Gastroesophageal sphincter (tissue), 4 donors: ENCODE measurements around the gene EHMT1. TPM values are rescaled to one million over a fixed set of nuclear protein-coding genes. Genes with fewer than 3 reads are reported as not detected.

Source experiments
- ATAC-seq: fragments of 150-250 bp; one replicate; pipeline ENCODE4 v1.9.1; 2016; ENCODE audit warnings: mild to moderate bottlenecking, moderate library complexity
- H3K27ac ChIP-seq, 4 donors: fragments of 200-600 bp; sonication (generic) in 3 of 4; 1 replicate in 3 of 4; 2 replicates in 1 of 4; pipeline ENCODE4 v1.5.1; 2016 to 2019
- H3K27me3 ChIP-seq: fragments of 200-600 bp; sonication (generic); one replicate; pipeline ENCODE4 v1.5.1; 2019
- H3K36me3 ChIP-seq, 2 donors: fragments of 200-600 bp; sonication (generic); one replicate each; pipeline ENCODE4 v1.5.1; 2019; ENCODE audit warnings: control low read depth in 1 of 2
- H3K4me1 ChIP-seq, 3 donors: fragments of 200-600 bp; sonication (generic); 1 replicate in 2 of 3; 2 replicates in 1 of 3; pipeline ENCODE4 v1.5.1; 2016 to 2019; ENCODE audit warnings: control low read depth in 2 of 3
- H3K4me3 ChIP-seq, 2 donors: fragments of 200-600 bp; sonication (generic); one replicate each; pipeline ENCODE4 v1.5.1; 2019; ENCODE audit warnings: mild to moderate bottlenecking in 1 of 2, moderate library complexity in 1 of 2
- H3K9me3 ChIP-seq, 3 donors: fragments of 200-600 bp; sonication (generic); one replicate each; pipeline ENCODE4 v1.5.1; 2017 to 2019; ENCODE audit warnings: control low read depth in 2 of 3
- EP300 ChIP-seq: sonication (generic); formaldehyde crosslinking; IDR thresholded peaks from one replicate; pipeline ENCODE4 v1.6.1; 2017; ENCODE audit warnings: antibody characterized with exemption, mild to moderate bottlenecking
- POLR2A ChIP-seq, 2 donors: fragments of 450-650 bp; IDR thresholded peaks; one replicate each; pipeline ENCODE4 v1.6.1; 2017; ENCODE audit warnings: antibody characterized with exemption in 2 of 2, mild to moderate bottlenecking in 2 of 2, moderate library complexity in 1 of 2
- POLR2AphosphoS5 ChIP-seq: sonication (generic); formaldehyde crosslinking; IDR thresholded peaks from one replicate; pipeline ENCODE4 v1.6.1; 2017; ENCODE audit warnings: antibody characterized with exemption
- WGBS, 2 donors: methylation state at CpG; one replicate each; pipeline ENCODE4 v1.1.5; 2018; ENCODE audit warnings: low coverage in 1 of 2; 5-methylcytosine and 5-hydroxymethylcytosine counted together
- total RNA-seq, 4 donors: library from RNA; depleted of rRNA; stranded (reverse); fragments of >200 nt; gene quantifications; one replicate each; pipeline ENCODE4 v1.1.0, GENCODE V29; 2016
- TF ChIP-seq, protein P1 (sequence below), 4 experiments: fragments of 200-600 bp in 2 of 4; fragments of 450-650 bp in 2 of 4; sonication (generic) in 1 of 4; IDR thresholded peaks; one replicate each; pipeline ENCODE4 v1.5.1; 2017 to 2019; ENCODE audit warnings: antibody characterized with exemption in 4 of 4, mild to moderate bottlenecking in 2 of 4, moderate library complexity in 2 of 4

The EHMT1 gene
- total RNA-seq, 4 donors from 2014 or later, result 49.2 to 79.7 (median 64.7) TPM

DNA sequence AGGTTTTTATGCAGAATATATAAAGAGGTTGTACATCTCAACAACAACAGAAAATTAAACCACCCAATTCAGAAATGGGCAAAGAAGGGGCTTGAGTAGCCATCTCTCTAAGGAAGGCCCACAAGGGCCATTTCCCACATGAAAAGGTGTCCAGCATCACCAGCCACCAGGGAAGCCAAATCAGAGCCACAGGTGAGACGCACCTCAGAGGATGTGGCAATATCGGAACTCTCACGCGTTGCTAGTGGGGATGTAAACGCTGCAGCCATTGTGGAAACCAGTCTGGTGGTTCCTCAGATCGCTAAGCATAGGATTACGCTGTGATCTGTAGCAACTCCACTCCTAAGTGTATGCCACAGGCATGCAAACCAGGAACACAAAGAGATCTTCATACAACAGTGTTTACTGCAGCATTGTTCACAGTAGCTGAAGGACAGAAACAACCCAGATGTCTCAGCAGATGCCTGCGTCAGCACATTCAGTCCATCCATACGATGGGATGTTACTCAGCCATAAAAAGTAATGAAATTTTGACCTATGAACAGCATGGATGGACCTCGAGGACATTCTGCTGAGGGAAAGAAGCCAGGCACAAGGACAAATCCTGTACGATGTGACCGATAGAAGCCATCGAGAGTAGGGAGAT is 174.5 kb downstream of the EHMT1 start:
- Histone ChIP-seq H3K36me3 (peaks cover 0 to 96% of the 10 kb centered on the region in 2 donors), H3K4me3 (no peak overlapping the region), H3K4me1 (no peaks in the 10 kb centered on the region), H3K27me3 (no peaks in the 10 kb centered on the region), H3K27ac (no peak overlapping the region), H3K9me3 (no peaks in the 10 kb centered on the region)
- TF ChIP-seq POLR2A (IDR thresholded peaks at IDR 0.05), result no peak
- 88 to 94% methylated on average over 9 to 13 of the region's 13 CpGs for WGBS, 2 donors
- ATAC-seq, result no peak

DNA sequence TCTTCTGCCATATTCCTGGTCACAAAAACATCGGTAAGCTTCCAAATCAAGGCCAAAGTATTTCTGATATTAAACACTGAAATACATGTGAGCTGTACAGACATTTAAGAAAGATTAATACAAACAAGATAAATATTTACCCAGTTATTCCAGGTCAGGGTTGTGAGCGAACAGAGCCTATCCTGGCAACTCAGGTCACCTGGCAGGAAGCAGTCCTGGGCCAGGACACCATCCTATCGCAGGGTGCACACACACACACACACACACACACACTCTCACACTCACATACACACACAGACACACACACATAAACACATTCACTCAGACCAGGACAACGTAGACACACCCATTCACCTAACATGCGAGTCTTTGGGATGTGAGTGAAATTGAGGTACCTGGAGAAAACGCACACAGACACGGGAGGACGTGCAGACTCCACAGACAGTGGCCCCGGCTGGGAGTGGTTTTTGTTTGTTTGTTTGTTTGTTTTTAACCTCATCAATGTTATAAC is 176.4 kb downstream of the EHMT1 start:
- Histone ChIP-seq H3K36me3 (peaks cover 0 to 97% of the 10 kb centered on the region in 2 donors), H3K27ac (no peak overlapping the region), H3K27me3 (no peaks in the 10 kb centered on the region), H3K9me3 (no peaks in the 10 kb centered on the region), H3K4me1 (no peaks in the 10 kb centered on the region), H3K4me3 (no peak overlapping the region)
- ATAC-seq, result no peak
- TF ChIP-seq, protein P1, sequence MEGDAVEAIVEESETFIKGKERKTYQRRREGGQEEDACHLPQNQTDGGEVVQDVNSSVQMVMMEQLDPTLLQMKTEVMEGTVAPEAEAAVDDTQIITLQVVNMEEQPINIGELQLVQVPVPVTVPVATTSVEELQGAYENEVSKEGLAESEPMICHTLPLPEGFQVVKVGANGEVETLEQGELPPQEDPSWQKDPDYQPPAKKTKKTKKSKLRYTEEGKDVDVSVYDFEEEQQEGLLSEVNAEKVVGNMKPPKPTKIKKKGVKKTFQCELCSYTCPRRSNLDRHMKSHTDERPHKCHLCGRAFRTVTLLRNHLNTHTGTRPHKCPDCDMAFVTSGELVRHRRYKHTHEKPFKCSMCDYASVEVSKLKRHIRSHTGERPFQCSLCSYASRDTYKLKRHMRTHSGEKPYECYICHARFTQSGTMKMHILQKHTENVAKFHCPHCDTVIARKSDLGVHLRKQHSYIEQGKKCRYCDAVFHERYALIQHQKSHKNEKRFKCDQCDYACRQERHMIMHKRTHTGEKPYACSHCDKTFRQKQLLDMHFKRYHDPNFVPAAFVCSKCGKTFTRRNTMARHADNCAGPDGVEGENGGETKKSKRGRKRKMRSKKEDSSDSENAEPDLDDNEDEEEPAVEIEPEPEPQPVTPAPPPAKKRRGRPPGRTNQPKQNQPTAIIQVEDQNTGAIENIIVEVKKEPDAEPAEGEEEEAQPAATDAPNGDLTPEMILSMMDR (IDR thresholded peaks at IDR 0.05), result no peak
- TF ChIP-seq POLR2A (IDR thresholded peaks at IDR 0.05) (no peak), POLR2AphosphoS5 (no peak), EP300 (no peak)
- WGBS, 2 donors, result 83 to 86% methylated on average over 3 to 5 of the region's 9 CpGs

- 90 to 95% methylated on average over 13 to 16 of the region's 19 CpGs for WGBS, 2 donors
- Histone ChIP-seq H3K27me3 (no peaks in the 10 kb centered on the region), H3K36me3 (peaks cover 0 to 97% of the 10 kb centered on the region in 2 donors), H3K9me3 (no peaks in the 10 kb centered on the region), H3K27ac (no peak overlapping the region), H3K4me1 (no peaks in the 10 kb centered on the region), H3K4me3 (no peak overlapping the region)
- ATAC-seq, result no peak
- TF ChIP-seq POLR2A (IDR thresholded peaks at IDR 0.05), result no peak
- TF ChIP-seq, protein P1 (IDR thresholded peaks at IDR 0.05), result no peak
Measured at GRCh38 chr9:137797206-137798120, 178.7 kb downstream of the EHMT1 start.

DNA sequence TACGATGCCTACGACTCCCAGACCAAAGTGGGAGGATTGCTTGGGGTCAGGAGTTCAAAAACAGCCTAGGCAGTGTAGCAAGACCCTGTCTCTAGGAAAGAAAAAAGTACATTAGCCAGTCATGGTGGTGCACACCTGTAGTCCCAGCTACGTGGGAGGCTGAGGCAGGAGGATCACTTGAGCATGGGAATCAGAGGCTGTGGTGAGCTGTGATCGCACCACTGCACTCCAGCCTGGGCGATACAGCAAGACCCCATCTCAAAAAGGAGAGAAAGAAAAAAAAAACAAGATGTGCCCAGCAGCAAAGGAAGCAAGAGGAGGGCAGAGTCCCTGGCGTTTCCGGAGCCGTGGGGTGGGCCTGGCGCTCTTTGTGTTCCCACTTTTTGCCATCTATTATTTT is 179.3 kb downstream of the EHMT1 start:
- Histone ChIP-seq H3K27ac (no peak overlapping the region), H3K27me3 (no peaks in the 10 kb centered on the region), H3K4me3 (no peak overlapping the region), H3K4me1 (no peaks in the 10 kb centered on the region), H3K9me3 (no peaks in the 10 kb centered on the region), H3K36me3 (peaks cover 0 to 97% of the 10 kb centered on the region in 2 donors)
- ATAC-seq, result no peak
- TF ChIP-seq EP300, result no peak
- TF ChIP-seq POLR2A (IDR thresholded peaks at IDR 0.05), result no peak
- TF ChIP-seq, protein P1 (IDR thresholded peaks at IDR 0.05), result no peak
- no peak for TF ChIP-seq POLR2AphosphoS5
- WGBS, 2 donors, result 90 to 93% methylated on average over 7 to 8 of the region's 9 CpGs

DNA sequence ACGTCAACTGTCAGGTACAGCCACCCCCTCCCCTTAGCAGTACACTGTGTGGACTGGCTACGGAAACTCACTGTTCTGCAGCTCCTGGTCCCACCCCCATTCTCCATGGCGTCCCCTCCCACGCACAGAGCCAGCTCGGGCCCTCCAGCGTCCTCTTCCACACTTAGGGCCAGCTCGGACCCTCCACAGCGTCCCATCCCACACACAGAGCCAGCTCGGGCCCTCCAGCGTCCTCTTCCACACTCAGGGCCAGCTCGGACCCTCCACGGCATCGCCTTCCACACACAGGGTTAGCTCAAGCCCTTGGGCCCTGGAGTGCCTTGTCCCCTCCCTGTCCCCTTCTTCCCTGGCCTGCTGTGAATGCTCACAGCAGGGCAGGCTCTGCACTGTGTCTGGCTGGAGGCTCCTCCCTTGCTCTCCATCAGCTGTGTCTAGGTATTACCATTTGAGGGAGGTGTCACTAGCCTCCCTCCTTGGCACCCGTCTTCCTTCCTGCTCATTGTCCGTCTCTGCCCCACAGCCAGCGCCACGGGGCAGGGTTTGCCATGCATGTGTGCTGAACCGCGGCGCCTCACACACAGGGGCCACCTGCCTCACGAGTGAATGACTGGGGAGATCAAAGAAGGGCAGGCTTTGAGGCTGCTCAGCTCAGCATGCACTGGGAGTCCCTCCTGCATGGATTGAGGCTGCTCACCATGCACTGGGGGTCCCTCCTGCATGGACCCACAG is 180.3 kb downstream of the EHMT1 start:
- Histone ChIP-seq H3K4me3 (no peak overlapping the region), H3K9me3 (no peaks in the 10 kb centered on the region), H3K36me3 (peaks cover 0 to 97% of the 10 kb centered on the region in 2 donors), H3K4me1 (no peaks in the 10 kb centered on the region), H3K27me3 (no peaks in the 10 kb centered on the region), H3K27ac (no peak overlapping the region)
- WGBS, 2 donors, result 92% methylated on average over 7 to 11 of the region's 21 CpGs
- ATAC-seq, result no peak
- no peak for TF ChIP-seq EP300
- TF ChIP-seq, protein P1 (IDR thresholded peaks at IDR 0.05), result no peak
- no peak for TF ChIP-seq POLR2A (IDR thresholded peaks at IDR 0.05)
- no peak for TF ChIP-seq POLR2AphosphoS5
